ENCODE measurements around the gene POR. TPM values are rescaled to one million over a fixed set of nuclear protein-coding genes. Genes with fewer than 3 reads are reported as not detected.

POR gene
- total and polyA plus RNA-seq, 2 donors (not counting 1 experiment from before 2014, with no cell fraction given): 68.4 to 78.4 TPM

DNA sequence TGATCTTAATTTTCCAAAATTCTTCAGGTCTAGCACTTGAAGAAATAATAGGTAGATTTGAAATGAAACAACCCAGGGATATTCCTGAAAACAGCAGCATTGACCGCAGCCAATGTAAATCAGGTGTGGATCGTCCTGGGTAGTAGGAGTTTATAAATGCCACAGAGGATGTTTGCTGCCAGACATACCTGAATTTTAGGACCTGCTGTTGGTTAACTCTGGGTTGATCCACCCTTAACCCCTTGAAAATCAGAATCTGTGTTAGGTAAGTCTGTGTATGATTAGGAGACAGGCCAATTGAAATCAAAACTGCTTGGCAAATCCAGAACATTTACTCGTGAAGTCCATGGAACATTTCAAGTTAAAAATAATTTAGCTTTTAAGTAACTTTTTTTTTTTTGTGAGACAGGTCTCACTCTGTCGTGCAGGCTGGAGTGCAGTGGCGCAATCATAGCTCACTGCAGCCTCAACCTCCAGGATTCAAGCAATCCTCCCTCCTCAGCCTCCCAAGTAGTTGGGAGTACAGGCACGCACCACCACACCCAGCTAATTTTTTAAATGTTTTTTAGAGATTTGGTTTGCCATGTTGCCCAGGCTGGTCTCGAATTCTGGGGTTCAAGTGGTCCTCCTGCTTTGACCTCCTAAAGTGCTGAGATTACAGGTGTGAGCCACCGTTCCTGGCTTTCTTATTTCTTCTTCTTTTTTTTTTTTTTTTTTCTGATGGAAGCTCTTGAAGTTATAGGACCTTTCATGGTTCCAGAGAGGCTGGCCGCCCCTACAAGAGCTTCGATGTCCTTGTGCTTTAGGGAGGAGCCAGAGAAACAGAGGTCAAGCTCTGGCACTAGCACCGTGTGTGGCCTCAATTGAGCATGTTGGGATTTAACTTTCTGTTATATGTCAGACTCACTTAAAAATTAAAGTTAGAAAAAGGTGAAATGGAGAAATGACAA is 2.0 kb downstream of the POR start:
- POLR2A ChIA-PET: no interaction called here
- H3K4me1 ChIP-seq (ENCODE audit: control insufficient read depth in 2 of 2, insufficient read depth in 2 of 2, low read length in 2 of 2): peaks cover 18 to 24% of the 10 kb centered on the region in 2 donors
- H3K9ac ChIP-seq (ENCODE audit: low read length): no peak overlapping the region

More for the DNA sequence above, 2.0 kb downstream of the POR start:
- Mint-ChIP-seq H3K27me3 (no peaks in the 10 kb centered on the region), H3K4me3 (no peak overlapping the region), H3K9me3 (ENCODE audit: insufficient read depth) (no peaks in the 10 kb centered on the region), H3K27ac (no peak overlapping the region), H3K4me1 (peaks cover 35% of the 10 kb centered on the region)
- Histone ChIP-seq H3K4me2 (replicated peaks; ENCODE audit: low read depth, low read length, poor library complexity, severe bottlenecking) (peak overlapping the region; percentile 96), H4K20me1 (ENCODE audit: control insufficient read depth, insufficient read depth, low read length, poor library complexity, severe bottlenecking) (no peaks in the 10 kb centered on the region), H3K36me3 (replicated peaks in 1 of 2; ENCODE audit: control extremely low read depth in 1 of 2, control insufficient read depth in 1 of 2, extremely low read depth in 1 of 2, insufficient read depth in 2 of 2, low read length in 1 of 2) (no peaks in the 10 kb centered on the region), H3K9me3 (ENCODE audit: control extremely low read depth in 1 of 3, control insufficient read depth in 2 of 3, insufficient read depth in 1 of 3, low read length in 2 of 3) (no peaks in the 10 kb centered on the region), H3K4me3 (ENCODE audit: control extremely low read depth in 1 of 5, extremely low read depth in 1 of 5, insufficient read depth in 1 of 5, low read depth in 2 of 5, low read length in 4 of 5) (no peak overlapping the region), H3K79me2 (ENCODE audit: control insufficient read depth, insufficient read depth, low read length) (peaks cover 70% of the 10 kb centered on the region), H2AFZ (ENCODE audit: insufficient read depth, low read depth, low read length, poor library complexity, severe bottlenecking) (no peak overlapping the region), H3K27ac (ENCODE audit: low read length in 2 of 2) (no peak overlapping the region), H3K27me3 (replicated peaks in 1 of 4; ENCODE audit: control extremely low read depth in 1 of 4, control insufficient read depth in 3 of 4, insufficient read depth in 4 of 4, low read length in 3 of 4) (no peaks in the 10 kb centered on the region)
- 100% methylated on average over 2 of the region's 11 CpGs for WGBS (ENCODE audit: insufficient coverage)
- intact Hi-C loops (cut with micrococcal nuclease): loop anchor here (10.0 kb wide), 1 partner anchor 478 kb away; no protein-coding TSS in a partner anchor
- no peak for DNase-seq
- TF ChIP-seq, protein P1, sequence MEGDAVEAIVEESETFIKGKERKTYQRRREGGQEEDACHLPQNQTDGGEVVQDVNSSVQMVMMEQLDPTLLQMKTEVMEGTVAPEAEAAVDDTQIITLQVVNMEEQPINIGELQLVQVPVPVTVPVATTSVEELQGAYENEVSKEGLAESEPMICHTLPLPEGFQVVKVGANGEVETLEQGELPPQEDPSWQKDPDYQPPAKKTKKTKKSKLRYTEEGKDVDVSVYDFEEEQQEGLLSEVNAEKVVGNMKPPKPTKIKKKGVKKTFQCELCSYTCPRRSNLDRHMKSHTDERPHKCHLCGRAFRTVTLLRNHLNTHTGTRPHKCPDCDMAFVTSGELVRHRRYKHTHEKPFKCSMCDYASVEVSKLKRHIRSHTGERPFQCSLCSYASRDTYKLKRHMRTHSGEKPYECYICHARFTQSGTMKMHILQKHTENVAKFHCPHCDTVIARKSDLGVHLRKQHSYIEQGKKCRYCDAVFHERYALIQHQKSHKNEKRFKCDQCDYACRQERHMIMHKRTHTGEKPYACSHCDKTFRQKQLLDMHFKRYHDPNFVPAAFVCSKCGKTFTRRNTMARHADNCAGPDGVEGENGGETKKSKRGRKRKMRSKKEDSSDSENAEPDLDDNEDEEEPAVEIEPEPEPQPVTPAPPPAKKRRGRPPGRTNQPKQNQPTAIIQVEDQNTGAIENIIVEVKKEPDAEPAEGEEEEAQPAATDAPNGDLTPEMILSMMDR (IDR thresholded peaks at IDR 0.05): no peak
- no peak for TF ChIP-seq EZH2 (IDR thresholded peaks at IDR 0.05; ENCODE audit: borderline replicate concordance, insufficient read depth, low read depth, low read length, poor library complexity, severe bottlenecking)
- CTCF ChIA-PET: interaction anchor here (1.2 kb wide), 1 partner anchor 50 kb away, joined by 5 read pairs; no protein-coding TSS in a partner anchor
- ATAC-seq (ENCODE audit: low read depth): no peak
